ENCODE results near the gene CTBP2.

CTBP2 gene

GRCh38 chr10:125021686-125022344 lies 138.5 kb downstream of the CTBP2 start:
- TF ChIP-seq CTCF (conservative IDR thresholded peaks at IDR 0.05) (no peak), ZFX (IDR thresholded peaks at IDR 0.05) (no peak)
- H3K27ac ChIP-seq: peak overlapping the region; percentile 80

GRCh38 chr10:125020871-125021270 lies 139.5 kb downstream of the CTBP2 start:
- 0 out of 2 replicates have a peak overlapping the region, but pooled peaks have one; percentile 8 for H3K27ac ChIP-seq
- TF ChIP-seq ZFX (IDR thresholded peaks at IDR 0.05): no peak
- TF ChIP-seq CTCF (conservative IDR thresholded peaks at IDR 0.05): no peak

GRCh38 chr10:125020386-125020785 lies 140.0 kb downstream of the CTBP2 start:
- no peak overlapping the region for H3K27ac ChIP-seq
- no peak for TF ChIP-seq ZFX (IDR thresholded peaks at IDR 0.05)
- no peak for TF ChIP-seq CTCF (conservative IDR thresholded peaks at IDR 0.05)

- H3K27ac ChIP-seq: no peak overlapping the region
- no peak for TF ChIP-seq CTCF (conservative IDR thresholded peaks at IDR 0.05)
- TF ChIP-seq ZFX (IDR thresholded peaks at IDR 0.05): no peak
Measured at GRCh38 chr10:125018576-125019143, 141.7 kb downstream of the CTBP2 start.

- TF ChIP-seq CTCF (conservative IDR thresholded peaks at IDR 0.05): no peak
- no peak for TF ChIP-seq ZFX (IDR thresholded peaks at IDR 0.05)
- no peak overlapping the region for H3K27ac ChIP-seq
Measured at GRCh38 chr10:125017547-125018298, 142.6 kb downstream of the CTBP2 start.

- H3K27ac ChIP-seq: peak overlapping the region; percentile 29
- no peak for TF ChIP-seq CTCF (conservative IDR thresholded peaks at IDR 0.05)
- no peak for TF ChIP-seq ZFX (IDR thresholded peaks at IDR 0.05)
Measured at GRCh38 chr10:125016611-125017202, 143.7 kb downstream of the CTBP2 start.

GRCh38 chr10:125016123-125016522 lies 144.2 kb downstream of the CTBP2 start:
- H3K27ac ChIP-seq: peak overlapping the region; percentile 29
- TF ChIP-seq ZFX (IDR thresholded peaks at IDR 0.05) (no peak), CTCF (conservative IDR thresholded peaks at IDR 0.05) (no peak)

Data from C4-2B (cell line).